Stimulated activated naive CD8-positive, alpha-beta T cell treated with anti-CD3 and anti-CD28 coated beads, Interleukin-15, Interleukin-2, amounts not matched to agents 100 ng/mL and 50 ng/mL, for 24 hours (primary cell): ENCODE measurements around the gene ASB3.
"Not testable (repeated sequence)": the region's sequence is repeated elsewhere in the genome, so short reads cannot be mapped to it uniquely, and the experiment has no call there.

Experiments
- H3K27ac Mint-ChIP-seq: one replicate; pipeline ENCODE4 v1.8.0; 2021; ENCODE audit warnings: mild to moderate bottlenecking, mixed read lengths
- H3K27me3 Mint-ChIP-seq: one replicate; pipeline ENCODE4 v1.8.0; 2021; ENCODE audit warnings: mixed read lengths
- H3K36me3 Mint-ChIP-seq: one replicate; pipeline ENCODE4 v1.8.0; 2021; ENCODE audit warnings: low read depth, mixed read lengths
- H3K4me1 Mint-ChIP-seq: one replicate; pipeline ENCODE4 v1.8.0; 2021; ENCODE audit warnings: low read depth, mixed read lengths
- H3K4me3 Mint-ChIP-seq: one replicate; pipeline ENCODE4 v1.8.0; 2021; ENCODE audit warnings: mild to moderate bottlenecking, mixed read lengths
- H3K9me3 Mint-ChIP-seq: one replicate; pipeline ENCODE4 v1.8.0; 2021; ENCODE audit warnings: mixed read lengths

Gene ASB3, protein sequence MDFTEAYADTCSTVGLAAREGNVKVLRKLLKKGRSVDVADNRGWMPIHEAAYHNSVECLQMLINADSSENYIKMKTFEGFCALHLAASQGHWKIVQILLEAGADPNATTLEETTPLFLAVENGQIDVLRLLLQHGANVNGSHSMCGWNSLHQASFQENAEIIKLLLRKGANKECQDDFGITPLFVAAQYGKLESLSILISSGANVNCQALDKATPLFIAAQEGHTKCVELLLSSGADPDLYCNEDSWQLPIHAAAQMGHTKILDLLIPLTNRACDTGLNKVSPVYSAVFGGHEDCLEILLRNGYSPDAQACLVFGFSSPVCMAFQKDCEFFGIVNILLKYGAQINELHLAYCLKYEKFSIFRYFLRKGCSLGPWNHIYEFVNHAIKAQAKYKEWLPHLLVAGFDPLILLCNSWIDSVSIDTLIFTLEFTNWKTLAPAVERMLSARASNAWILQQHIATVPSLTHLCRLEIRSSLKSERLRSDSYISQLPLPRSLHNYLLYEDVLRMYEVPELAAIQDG

GRCh38 chr2:53786705-53787613 is at the start of gene ASB3, which contains the start of gene ERLEC1:
Gene ASB3, minus strand, starts transcription at chr2:53786953. Its CDS starts 21,381 bp downstream, at chr2:53765572.
Gene ERLEC1, plus strand, starts transcription at chr2:53787044. Its CDS starts 167 bp downstream, at chr2:53787211.
- peak within 1 kb of the TSS; percentile 97 for H3K27ac Mint-ChIP-seq
- H3K36me3 Mint-ChIP-seq, result peaks cover 20% of the 10 kb centered on the region
- no peaks in the 10 kb centered on the region for H3K27me3 Mint-ChIP-seq
- H3K9me3 Mint-ChIP-seq, result no peaks in the 10 kb centered on the region
- H3K4me1 Mint-ChIP-seq, result peaks cover 58% of the 10 kb centered on the region
- peak within 1 kb of the TSS; percentile 97 for H3K4me3 Mint-ChIP-seq

- not testable (repeated sequence) for H3K9me3 Mint-ChIP-seq, H3K27me3 Mint-ChIP-seq, H3K4me1 Mint-ChIP-seq, H3K27ac Mint-ChIP-seq, H3K4me3 Mint-ChIP-seq
- peaks cover 28% of the 10 kb centered on the region for H3K36me3 Mint-ChIP-seq
These were observed 43.2 kb upstream of the ASB3 start for GRCh38 chr2:53829980-53830290.

- peaks cover 4% of the 10 kb centered on the region for H3K9me3 Mint-ChIP-seq
These were observed 42.7 kb upstream of the ASB3 start for GRCh38 chr2:53829273-53829979.

DNA sequence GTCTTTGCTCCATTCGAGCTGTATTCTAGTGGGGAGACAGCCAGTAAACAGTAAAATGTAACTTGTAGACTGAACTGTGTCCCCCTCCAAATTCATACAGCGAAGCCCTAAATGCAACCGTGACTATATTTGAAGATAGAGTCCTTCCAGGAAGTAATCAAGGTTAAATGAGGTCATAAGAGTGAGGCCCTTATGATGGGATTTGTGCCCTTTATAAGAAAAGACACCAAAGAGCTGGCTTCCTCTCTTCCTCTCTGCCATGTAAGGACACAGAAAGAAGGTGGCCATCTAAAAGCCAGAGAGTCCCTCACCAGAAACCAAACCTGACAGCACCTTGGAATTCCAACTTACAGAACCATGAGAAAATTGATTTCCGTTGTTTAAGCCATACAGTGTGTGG is 41.6 kb upstream of the ASB3 start:
- no peaks in the 10 kb centered on the region for H3K27me3 Mint-ChIP-seq
- no peaks in the 10 kb centered on the region for H3K4me1 Mint-ChIP-seq
- peaks cover 16% of the 10 kb centered on the region for H3K36me3 Mint-ChIP-seq
- no peak overlapping the region for H3K4me3 Mint-ChIP-seq
- no peak overlapping the region for H3K27ac Mint-ChIP-seq
- peaks cover 4% of the 10 kb centered on the region for H3K9me3 Mint-ChIP-seq

More at GRCh38 chr2:53829273-53829979, 42.7 kb upstream of the ASB3 start:
- Mint-ChIP-seq H3K27me3 (no peaks in the 10 kb centered on the region), H3K4me1 (no peaks in the 10 kb centered on the region), H3K4me3 (no peak overlapping the region), H3K27ac (no peak overlapping the region), H3K36me3 (peaks cover 23% of the 10 kb centered on the region)

DNA sequence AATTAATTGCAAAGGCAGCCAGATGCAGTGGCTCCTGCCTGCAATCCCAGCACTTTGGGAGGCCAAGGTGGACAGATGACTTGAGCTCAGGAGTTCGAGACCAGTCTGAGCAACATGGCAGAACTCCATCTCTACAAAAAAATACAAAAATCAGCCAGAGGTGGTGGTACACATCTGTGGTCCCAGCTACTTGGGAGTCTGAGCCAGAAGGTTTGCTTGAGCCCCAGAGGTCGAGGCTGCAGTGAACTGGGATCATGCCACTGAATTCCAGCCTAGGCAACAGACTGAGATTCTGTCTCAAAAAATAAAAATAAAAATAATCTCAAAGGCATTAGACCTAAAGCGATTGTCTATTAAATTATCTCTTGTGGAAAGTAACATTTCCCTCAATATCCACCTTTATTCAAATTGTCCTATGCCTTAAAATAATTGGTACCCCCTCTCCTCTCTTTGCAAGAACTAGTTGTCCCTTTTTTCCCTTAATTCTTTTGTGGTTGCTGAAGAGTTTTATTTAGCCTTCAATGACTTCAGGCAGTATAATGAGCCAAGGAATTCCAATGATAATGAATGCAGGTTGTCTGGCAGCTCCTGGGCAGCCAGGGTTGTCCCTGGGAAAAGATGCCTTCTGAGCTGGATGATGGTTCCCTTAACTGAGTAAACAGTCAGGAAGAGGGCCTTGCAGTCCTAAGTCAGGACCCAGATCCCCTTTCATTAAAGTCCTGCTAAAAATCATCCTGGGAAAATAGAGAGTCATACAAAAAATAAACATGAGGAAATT is 40.8 kb upstream of the ASB3 start:
- no peak overlapping the region for H3K27ac Mint-ChIP-seq
- H3K9me3 Mint-ChIP-seq, result peaks cover 4% of the 10 kb centered on the region
- peaks cover 13% of the 10 kb centered on the region for H3K36me3 Mint-ChIP-seq
- H3K27me3 Mint-ChIP-seq, result no peaks in the 10 kb centered on the region
- H3K4me3 Mint-ChIP-seq, result no peak overlapping the region
- H3K4me1 Mint-ChIP-seq, result no peaks in the 10 kb centered on the region

- no peak overlapping the region for H3K27ac Mint-ChIP-seq
- peaks cover 4% of the 10 kb centered on the region for H3K9me3 Mint-ChIP-seq
- H3K4me3 Mint-ChIP-seq, result no peak overlapping the region
- H3K27me3 Mint-ChIP-seq, result no peaks in the 10 kb centered on the region
- no peaks in the 10 kb centered on the region for H3K4me1 Mint-ChIP-seq
- H3K36me3 Mint-ChIP-seq, result peaks cover 8% of the 10 kb centered on the region
These were observed 40.0 kb upstream of the ASB3 start for GRCh38 chr2:53826587-53827397.

DNA sequence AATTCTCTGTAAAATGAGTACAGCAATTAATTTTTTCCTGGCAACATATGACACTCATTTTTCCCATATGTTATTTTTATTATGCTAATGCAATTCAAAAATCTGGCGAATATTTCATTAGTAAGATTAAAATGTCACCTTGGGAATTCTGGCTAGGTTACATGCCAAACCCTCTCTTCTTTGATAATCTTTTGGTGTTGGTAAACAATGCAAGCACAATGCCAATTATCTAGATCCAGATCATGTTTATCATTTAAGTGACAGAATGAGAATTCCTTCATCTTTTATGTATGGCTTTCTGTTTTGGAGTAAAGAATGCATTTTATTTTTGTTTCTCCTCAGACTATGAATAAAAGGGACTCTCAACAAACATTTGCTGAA is 39.3 kb upstream of the ASB3 start:
- H3K36me3 Mint-ChIP-seq, result peaks cover 6% of the 10 kb centered on the region
- no peaks in the 10 kb centered on the region for H3K4me1 Mint-ChIP-seq
- H3K27me3 Mint-ChIP-seq, result no peaks in the 10 kb centered on the region
- H3K4me3 Mint-ChIP-seq, result no peak overlapping the region
- no peak overlapping the region for H3K27ac Mint-ChIP-seq
- peaks cover 4% of the 10 kb centered on the region for H3K9me3 Mint-ChIP-seq

- not testable (repeated sequence) for H3K4me3 Mint-ChIP-seq, H3K4me1 Mint-ChIP-seq, H3K27ac Mint-ChIP-seq, H3K9me3 Mint-ChIP-seq, H3K27me3 Mint-ChIP-seq
- peaks cover 14% of the 10 kb centered on the region for H3K36me3 Mint-ChIP-seq
These were observed 36.9 kb upstream of the ASB3 start for GRCh38 chr2:53823639-53824038.

DNA sequence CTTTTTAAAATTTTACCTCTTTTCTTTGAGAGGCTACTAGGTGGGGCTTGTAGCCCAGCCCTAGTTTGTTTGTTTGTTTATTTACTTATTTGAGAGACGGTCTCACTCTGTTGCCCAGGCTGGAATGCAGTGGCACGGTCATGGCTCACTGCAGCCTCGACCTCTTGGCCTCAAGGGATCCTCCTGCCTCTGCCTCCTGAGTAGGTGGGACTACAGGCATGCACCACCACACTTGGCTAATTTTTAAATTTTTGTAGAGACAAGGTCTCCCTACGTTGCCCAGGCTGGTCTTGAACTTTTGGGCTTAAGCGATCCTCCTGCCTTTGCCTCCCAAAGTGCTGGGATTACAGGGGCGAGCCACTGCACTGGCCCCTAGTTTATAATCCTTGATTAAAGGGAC is 35.1 kb upstream of the ASB3 start:
- Mint-ChIP-seq H3K9me3 (no peaks in the 10 kb centered on the region), H3K4me1 (no peaks in the 10 kb centered on the region), H3K4me3 (no peak overlapping the region)

DNA sequence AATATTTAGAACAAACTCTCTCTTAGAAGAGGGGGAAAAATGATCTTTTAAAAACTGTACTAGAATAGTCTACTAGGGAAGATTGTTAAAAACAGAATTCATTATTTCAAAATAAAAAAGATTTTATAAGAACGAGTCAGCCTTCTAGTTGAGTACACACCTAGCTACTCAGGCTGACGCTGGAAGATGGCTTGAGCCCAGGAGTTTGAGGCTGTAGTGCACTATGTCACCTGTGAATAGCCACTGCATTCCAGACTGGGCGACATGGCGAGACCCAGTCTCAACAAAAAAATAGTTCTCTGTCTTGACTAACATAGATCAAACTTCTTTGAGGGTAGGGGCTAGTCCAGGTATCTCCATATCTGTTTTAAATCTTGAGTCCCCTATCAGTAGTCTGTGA is 34.0 kb upstream of the ASB3 start:
- Mint-ChIP-seq H3K4me1 (no peaks in the 10 kb centered on the region), H3K27me3 (no peaks in the 10 kb centered on the region)

More for the DNA sequence above, 35.1 kb upstream of the ASB3 start:
- Mint-ChIP-seq H3K36me3 (peaks cover 17% of the 10 kb centered on the region), H3K27ac (no peak overlapping the region), H3K27me3 (no peaks in the 10 kb centered on the region)

GRCh38 chr2:53820048-53820447 is 33.3 kb upstream of the ASB3 start:
- Mint-ChIP-seq H3K27me3 (no peaks in the 10 kb centered on the region), H3K4me3 (no peak overlapping the region), H3K36me3 (peaks cover 30% of the 10 kb centered on the region), H3K27ac (no peak overlapping the region), H3K9me3 (no peaks in the 10 kb centered on the region), H3K4me1 (no peaks in the 10 kb centered on the region)

More for the DNA sequence above, 34.0 kb upstream of the ASB3 start:
- Mint-ChIP-seq H3K4me3 (no peak overlapping the region), H3K9me3 (no peaks in the 10 kb centered on the region), H3K27ac (no peak overlapping the region), H3K36me3 (peaks cover 24% of the 10 kb centered on the region)

DNA sequence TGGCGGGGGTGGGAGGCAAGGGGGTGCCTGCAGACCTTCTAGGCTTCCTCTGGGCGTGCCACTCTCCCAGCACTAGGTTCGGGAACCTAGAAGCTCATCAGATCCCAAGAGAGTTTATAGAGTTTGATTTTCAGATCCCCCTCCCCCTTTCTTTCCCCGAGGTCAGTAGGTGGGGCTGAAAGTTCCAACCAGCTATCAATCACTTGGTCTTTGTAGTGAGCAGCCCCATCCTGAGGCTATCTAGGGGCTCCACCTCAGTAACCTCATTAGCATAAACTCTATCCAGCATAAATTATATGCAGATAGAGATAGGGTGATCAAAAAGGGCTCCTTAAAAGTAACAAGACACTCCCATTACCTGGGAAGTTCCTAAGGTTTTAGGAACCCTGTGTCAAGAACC is 32.9 kb upstream of the ASB3 start:
- H3K27me3 Mint-ChIP-seq, result no peaks in the 10 kb centered on the region
- no peaks in the 10 kb centered on the region for H3K4me1 Mint-ChIP-seq
- peaks cover 32% of the 10 kb centered on the region for H3K36me3 Mint-ChIP-seq
- no peaks in the 10 kb centered on the region for H3K9me3 Mint-ChIP-seq
- H3K4me3 Mint-ChIP-seq, result no peak overlapping the region
- H3K27ac Mint-ChIP-seq, result no peak overlapping the region

DNA sequence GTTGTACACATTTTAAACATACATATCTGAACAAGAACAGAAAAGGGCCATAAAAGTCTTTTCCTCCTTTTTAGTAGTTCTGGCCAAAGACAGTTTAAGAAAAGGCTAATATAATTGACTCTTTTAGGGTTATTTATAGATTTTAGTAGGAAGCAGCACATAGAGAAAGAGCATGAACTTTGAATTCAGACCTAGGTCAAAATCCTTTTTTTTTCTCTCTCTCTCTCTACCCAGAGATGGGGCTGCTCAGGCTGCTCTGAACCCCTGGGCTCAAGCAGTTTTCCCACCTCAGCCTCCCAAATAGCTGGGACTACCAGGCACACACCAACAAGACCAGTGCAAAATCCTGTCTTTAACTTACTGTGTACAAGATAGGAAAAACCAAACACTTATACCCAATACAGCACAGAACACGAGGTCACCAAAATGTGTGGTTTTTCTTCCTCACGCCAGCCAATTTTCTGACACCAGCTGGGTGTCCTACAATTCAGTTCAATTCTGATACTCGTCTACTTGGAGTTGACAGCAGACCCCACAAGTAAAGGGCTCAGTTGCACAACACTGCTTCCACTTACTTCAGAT is 32.2 kb upstream of the ASB3 start:
- Mint-ChIP-seq H3K4me1 (no peaks in the 10 kb centered on the region), H3K36me3 (peaks cover 35% of the 10 kb centered on the region), H3K9me3 (no peaks in the 10 kb centered on the region), H3K27me3 (no peaks in the 10 kb centered on the region), H3K4me3 (no peak overlapping the region), H3K27ac (no peak overlapping the region)
